GM04503 (cell line): ENCODE data around the gene TRABD2B.

Experiments used
- DNase-seq: peaks from one replicate; pipeline ENCODE4 v3.0.0-alpha.2; 2012; ENCODE audit warnings: low read depth

The TRABD2B gene

DNA sequence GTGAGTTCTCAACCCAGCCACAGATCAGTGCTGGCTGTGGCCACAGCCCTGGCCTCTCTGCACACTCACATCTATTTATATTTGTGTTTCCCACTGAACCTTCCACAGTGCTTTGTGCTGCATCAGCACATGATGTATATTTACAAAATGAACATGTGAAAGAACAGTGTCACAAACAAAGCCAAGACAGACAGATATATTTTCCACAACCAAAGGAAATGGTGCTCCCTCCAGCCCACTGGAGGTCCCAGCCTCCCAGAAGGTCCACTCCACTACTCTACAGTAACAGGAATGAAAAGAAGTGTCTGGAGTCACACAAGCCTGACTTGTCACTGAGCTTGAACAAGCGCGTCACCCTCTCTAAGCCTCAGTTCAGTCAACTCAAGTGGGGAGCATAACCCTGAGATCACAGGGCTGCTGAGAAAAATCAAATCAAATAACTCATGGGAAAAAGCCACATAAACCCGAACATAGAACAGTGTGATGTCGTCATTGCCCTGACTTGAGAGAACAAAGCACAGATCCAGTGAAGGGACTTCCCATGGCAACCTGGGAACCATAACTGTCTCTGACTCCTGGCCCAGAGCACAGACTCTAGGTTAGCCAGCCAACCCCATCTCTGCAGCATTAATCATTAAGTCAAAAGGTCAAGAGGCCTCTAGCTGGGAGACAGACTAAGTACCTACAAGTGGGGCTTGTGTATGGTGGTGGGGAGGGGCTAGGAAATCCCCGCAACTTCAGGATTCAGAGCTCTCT lies 121.2 kb downstream of the TRABD2B start:
- DNase-seq = no peak

DNA sequence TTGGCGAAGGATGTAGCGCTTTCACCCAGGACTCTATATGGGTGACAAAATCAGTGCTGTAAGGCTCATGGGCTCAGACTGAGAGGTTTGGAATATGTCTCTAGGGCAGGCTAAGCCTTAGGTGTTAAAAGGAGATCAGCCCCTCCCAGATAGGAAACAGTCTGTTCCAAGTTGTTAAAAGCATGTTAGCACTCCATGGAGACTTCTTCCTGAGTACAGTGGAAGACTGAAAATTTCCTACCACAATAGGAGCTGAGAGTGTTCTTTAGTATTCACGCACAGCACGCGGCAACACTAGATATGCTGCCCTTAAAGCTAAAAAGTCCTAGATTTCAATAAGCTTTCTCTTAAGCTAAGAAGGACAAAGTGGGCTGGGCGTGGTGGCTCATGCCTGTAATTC lies 122.1 kb downstream of the TRABD2B start:
- DNase-seq = no peak

DNA sequence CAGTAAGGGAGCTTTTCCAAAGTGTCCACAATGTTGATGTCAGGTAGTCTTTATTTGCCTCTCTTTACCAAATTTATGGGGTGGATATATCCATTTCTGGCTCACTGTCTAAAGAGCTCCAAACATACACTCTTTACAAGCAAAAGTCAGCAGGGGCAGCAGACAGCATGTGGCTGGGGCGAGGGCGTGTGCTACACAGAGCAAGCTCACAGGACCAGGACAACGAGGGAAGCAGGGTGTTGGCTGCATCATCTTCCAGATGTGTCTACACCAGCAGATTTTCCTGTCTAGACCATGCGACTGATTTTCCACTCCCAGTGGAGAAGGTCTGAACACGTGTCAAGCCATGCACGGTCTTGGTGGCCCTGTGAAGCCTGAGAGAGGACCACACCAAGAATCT lies 123.8 kb downstream of the TRABD2B start:
- no peak for DNase-seq

DNA sequence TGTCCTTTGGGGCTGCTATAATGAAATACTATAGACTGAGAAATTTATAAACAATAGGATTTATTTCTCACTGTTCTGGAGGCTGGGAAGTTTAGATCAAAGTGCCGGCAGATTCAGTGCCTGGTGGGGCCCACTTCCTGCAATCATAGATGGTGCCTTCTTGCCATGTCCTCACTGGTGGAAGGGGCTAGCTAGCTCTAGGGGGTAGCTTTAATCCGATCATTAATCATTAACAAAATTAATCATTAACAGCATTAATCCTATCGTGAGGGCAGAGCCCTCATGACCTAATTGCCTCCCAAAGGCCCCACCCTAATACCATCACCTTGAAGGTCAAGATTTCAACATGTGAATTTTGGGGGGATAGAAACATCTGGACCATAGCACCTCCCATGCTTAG lies 124.3 kb downstream of the TRABD2B start:
- no peak for DNase-seq

DNA sequence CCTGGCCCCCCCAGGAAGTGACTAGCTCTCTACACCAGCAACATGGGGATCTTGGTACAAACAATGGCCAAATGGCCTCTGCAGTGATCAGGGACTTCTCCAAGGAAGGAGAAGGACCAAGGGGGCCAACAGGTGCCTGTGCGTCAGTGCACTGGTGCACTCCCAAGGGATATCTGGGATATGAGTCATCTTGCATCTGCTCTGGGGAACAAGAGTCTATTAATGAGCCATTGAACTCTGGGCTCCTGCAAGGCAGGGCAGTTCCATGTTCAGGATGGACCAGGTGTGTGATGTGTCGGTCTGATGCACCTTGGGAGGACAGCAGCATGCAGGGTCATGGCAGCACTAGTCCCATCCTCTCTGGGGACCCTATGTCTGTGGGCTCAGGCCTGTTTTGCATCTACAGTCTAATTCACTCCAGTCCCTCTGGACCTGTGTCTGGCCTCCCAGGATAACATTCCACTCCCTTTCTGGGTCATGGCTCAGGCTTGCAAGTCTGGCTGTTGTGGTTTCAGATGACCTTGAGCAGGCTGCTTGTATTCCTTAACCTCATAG lies 125.3 kb downstream of the TRABD2B start:
- DNase-seq = no peak

DNA sequence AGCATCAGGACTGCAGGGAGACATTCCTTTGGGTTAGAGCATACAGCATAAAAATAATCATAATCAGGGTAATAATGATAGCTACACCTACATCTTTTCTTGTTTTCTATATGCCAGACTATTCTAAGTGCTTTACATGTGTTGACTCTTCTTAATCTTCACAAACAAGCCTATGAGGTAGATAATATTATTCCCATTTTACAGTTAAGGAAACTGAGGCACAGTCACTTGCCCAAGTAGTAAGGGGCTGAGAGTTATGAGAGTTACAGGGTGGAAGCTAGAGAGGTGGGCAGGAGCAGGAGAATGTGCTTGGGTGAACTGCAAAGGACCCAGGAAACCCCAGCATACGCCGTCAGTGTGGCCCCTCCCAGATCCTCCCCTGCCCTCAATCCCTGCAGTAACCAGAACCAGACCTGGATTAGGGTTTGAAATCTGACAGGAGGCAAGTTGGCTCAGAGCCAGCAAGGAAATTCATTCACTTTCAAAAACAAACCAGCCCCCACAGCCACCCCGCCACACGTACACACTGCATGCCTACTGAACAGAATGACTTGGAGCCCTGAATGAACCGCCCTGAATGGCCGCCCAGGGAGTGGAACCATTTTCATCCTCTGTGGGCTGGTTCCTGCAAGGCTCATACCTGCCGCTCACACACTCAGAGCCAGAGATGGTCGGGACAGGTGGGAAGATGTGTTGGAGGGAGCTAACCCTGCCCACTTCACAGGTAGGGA lies 126.1 kb downstream of the TRABD2B start:
- DNase-seq = no peak

DNA sequence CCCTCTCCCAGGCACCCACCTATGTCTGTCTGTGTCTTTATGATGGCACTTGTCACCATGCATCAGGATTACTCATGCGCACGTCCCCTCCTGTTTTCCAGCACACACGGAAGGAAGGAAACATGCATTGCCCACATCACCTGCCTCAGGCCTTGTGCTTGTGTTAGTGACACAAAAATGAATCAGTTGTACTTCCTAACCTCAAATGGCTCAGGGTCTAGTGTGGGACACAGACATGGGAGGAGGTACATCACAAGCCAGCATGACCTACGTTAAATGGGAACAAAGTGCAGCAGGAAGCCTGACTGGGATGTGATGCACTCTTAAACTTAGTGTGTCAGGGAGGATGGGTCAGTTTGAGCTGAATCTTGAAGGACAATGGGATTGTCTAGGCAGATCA lies 126.7 kb downstream of the TRABD2B start:
- DNase-seq = no peak

DNA sequence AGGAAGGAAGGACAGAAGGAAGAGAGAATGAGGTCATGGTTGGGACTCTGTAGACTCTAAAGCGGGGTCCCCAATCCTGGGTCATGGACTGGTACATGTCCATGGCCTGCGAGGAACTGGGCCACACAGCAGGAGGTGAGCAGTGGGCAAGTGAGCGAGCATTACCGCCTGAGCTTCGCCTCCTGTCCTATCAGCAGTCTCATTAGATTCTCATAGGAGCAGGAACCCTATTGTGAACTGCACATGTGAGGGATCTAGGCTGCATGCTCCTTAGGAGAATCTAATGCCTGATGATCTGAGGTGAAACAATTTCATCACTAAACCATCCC lies 128.9 kb downstream of the TRABD2B start:
- DNase-seq = no peak

DNA sequence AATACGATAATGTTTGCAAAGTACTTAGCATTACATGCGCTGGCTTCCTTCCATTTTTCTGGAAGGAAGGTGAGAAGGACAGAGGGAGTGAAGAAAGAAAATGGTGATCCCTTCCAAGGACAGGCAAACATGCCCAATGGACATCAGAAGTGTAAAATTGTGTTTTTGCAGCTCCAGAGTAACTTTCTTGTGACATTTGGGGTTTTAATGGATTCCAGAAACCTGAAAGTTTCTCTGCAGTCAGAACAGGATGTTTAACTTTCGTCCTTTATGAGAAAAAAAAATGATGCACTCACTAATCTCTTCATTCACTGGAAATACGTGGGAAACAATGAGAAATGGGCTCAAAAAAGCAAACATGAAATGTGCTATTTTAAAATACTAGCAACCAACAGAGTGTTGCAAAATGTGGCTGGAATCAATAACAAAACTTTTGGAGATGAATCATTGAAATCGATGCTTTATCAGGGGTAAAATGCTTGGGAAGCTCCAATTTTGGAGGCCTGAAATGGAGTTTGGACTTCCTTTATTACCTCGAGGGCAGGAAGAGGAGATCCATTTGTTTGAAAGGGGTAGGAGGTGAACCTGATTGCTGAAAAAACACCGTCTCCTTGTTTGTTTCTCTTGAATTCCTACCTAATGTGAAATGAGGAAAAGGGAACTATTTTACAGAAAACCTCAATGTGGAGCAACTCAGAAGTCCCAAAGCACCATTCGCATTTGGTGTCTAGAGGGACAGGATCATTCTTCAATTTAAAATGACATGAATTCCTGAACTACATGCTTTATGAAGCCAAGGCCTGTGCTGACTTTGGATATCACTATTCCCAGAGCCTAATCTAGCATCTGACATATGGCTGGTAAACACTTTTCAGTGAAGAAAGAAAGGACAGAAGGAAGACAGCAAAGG lies 129.5 kb downstream of the TRABD2B start:
- no peak for DNase-seq

DNA sequence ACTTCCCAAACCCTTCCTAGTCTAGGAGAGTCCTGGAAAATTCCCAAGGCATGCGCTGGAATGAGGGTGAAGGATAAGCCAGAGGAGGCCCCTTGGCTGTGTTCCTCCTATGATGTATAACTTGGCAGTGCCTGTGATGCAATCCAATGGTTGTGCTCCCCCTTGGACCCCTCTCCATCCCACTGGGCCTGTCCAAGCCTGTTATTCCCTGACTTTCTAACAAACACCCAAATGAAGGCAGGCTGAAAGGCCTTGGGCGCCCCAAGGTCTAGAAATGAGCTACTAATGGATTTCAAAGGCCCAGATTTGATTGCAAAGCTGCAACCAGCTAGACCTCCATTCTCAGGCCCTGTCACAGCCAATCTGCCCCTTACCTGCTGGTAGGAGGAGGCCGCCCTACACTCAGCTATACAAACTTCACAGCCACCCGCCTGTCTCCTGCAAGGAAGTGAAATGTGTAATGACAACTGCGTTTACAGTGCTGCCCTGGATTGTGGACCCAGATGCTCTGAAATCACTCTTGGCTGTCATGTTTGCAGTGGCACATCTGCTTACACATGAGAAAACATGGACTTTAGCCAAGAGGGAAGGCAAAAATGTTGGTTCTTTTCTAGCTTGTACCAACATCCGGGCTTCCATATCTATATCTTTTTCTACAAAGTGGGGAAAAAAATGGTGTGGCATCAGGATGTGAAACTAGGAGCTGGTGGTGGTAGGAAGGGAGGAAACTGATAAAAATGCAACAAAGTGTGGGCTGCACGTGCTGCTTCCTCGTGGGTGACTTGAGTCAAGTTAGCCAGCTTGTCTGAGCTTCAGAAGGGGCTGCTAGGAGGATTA lies 130.4 kb downstream of the TRABD2B start:
- DNase-seq = no peak

DNA sequence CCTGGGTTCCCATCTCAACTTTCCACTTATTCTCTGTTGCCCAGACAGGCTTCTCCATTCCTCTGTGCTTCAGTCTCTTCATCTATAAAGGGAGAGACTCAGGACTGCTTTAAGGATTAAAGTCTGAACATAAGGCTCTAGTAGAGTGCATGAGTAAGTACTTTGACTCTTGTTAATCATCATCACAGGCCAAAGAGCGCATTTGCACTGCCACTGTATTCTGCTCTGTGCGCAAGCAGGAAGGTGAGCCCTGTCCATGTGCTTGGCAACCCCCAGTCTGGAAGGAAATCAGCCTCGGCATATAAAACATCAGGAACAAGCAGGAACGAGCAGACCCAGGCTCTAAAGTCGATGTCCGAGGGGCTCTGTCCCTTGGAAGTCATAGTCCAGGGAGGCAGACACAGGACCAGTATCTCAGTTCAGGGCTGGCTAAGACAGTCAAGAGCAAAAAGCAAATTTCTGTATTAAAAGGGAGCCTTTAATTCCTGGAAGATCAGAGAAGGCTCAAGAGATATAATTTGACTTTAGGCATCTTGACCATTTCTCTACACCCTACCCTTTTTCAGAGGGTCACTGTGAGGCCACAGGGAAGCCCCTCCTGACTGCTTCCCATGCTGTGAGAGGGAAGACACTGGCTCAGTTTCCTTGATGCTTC lies 131.2 kb downstream of the TRABD2B start:
- DNase-seq = no peak

DNA sequence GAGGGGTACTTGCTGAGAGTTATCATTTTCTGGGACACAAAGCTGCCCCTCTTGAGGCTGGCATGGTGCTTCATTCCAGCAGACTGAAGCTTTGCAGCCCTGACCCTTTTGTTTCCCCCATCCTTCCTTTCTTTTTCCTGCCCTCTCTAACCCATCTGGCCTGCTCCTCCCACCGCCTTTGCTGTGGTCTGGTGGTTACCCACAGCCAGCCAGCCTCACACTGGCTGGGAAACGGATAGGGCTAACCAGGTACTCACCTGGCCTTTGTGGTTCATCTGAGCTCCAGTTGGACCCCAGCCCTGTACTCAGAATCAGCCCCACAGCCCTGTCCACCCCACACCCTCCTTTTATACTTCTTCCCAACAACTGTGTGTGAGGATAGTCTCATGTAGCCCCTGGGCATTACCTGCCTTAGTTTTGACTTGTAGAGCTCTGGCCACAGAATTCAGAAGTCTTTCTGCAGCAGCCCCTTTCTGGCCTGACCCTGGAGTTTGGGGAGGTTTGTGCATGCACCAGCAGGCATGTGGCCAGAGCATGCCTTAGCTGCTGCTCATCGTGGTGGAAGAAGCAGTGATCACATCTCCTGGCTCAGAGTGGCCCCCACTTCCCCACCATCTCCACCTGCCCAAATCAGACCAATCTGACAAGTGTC lies 138.0 kb downstream of the TRABD2B start:
- DNase-seq = no peak

DNA sequence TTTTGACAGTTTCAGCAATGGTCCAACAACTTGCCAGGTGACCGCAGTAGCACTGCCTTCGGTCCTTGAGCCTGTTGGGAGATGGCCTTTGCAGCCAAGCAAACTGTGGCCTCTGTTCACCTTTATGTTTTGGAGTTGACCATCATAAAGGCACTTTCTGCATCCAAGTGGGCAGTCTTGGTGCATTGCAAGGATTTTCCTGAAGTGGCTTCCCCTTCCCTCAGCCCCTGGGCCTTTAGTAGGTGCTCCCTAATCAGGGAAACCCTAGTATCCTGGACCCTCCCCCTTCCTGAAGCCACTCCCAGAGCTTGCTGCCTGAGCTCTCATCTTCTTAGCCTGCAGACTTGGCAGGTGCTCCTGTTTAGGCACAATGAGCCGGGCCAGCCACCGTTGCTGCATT lies 140.2 kb downstream of the TRABD2B start:
- no peak for DNase-seq

DNA sequence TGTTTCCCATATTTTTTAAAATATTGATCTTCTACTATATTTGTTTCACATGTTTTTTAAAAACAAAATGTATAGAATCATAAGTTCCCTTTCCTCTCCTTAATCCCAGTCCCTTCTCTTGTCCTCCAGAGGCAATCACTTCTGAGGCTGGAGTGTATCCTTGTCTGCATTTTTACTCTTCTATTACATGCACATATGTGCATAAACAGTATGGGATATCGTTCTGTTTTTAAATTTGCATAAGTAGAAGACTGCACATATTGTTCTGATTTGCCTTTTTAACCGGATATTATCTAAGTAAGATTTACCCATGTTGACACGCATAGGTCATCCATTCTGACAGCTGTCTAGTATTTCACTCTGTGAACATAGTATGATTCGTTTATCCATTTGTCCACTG lies 142.0 kb downstream of the TRABD2B start:
- no peak for DNase-seq

DNA sequence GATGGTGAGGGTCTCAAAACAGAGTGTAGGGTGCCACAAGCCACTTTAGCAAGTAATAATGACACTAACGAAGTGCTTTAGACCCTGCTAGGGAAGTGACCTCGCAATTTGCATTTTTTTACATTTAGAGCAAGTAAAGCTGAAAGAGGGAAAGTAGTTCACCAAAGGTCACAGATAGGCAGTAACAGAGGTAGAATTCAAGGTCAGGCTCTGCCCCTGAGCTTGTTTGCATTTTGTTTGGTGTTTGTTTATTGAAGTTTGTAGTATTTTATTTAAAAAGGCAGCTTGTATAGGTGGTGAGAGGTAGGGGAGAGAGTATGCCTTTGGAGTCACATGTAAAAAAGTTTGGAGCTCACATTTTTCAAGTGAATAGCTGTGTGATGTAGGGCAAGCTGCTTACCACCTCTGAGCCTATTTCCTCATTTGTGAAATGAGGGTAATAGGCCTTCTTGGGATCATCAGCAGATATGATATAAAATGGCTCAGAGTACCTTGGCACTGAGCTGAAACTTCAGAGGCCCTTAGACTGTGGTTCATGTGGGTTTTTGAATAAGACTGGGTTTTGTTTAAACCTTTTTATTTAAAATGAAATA lies 142.5 kb downstream of the TRABD2B start:
- no peak for DNase-seq

DNA sequence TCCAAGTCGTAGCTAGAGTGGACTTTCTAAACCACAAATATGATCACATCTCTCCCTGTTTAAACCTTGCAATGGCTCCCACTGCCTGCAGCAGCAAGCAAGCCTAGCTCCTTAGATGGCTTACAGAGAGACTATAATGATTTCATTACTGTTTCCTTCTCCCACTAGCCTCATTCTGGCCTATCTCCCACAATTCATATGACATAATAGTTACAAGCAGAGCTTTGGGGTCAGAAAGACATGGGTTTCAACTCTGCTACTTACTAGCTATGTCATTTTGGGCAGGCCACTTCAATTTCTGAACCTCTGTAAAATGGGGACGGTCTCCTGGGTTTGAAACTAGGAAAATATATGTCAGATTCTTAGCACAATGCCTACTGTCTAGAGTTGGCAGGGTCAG lies 143.3 kb downstream of the TRABD2B start:
- no peak for DNase-seq

DNA sequence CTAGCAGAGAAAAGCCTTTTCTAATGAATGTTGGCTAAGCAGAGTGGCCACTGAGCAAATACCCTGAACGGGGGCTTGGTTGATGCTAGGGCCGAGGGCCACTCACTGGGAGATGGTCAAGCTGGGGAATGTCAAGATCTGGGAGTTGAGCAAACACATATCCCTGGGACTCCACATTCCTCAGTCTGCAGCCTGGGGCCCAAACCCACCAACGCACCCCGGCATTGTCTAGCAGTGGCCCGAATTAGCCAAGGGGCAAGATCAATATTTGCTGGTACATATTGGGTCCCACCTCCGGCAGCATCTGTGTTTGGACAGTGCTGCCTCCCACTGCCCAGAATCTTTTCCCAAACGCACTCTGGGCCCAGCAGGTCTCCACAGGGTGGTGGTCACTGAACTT lies 144.1 kb downstream of the TRABD2B start:
- DNase-seq = no peak

DNA sequence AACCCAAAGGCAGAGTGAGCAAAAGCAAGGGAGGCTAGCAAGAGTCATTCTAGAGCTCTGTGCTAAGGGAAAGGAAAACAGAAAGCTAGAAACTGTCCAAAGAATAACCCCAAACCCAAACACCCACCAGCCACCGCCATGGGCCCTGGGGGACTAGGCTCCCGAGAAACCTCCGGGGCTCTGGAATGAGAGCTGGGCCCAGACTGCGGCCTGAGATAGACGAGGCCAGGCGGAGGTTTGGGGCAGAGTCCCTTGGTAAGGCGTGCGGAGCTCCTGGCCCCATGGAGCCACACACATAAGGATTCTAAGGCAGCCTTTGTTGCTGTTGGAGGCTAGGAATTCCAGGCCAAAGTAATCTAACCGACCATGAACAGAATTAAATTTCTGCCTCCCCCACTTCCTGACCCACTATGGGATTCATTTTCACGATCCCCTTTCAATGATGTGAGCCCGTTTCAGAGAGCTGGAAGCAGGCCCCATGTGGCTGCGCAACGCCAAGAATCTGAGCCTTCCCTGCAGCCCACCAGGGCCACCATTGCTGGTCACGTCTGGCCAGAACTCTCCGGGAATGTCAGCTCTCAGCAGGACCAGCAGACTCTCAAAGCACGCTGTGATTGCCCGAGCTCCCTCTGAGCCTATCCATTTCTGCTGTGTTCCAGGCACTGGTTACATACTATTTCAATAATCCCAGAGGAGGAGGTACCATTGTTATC lies 145.0 kb downstream of the TRABD2B start:
- no peak for DNase-seq

DNA sequence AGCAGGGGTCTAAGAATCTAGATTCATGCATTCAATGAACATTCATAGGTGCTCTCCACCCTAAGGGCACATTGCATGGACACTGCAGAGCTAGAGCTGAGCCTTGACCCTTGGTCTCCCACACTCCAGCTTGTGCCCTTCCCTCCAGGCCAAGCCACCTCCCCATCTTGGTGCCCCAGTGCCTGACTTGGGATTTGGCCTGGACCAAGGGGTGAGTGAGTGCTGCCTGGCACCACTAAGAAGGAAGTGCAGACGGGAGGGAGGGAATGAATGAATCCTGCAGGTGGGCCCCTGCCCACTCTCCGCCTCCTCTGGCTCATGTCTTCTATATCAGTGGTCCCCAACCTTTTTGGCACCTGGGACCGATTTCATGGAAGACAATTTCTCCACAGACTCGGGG lies 146.7 kb downstream of the TRABD2B start:
- DNase-seq = no peak
